ENCODE measurements around the gene AHNAK.
"Not testable (repeated sequence)": the region's sequence is repeated elsewhere in the genome, so short reads cannot be mapped to it uniquely, and the experiment has no call there.

Gene AHNAK

DNA sequence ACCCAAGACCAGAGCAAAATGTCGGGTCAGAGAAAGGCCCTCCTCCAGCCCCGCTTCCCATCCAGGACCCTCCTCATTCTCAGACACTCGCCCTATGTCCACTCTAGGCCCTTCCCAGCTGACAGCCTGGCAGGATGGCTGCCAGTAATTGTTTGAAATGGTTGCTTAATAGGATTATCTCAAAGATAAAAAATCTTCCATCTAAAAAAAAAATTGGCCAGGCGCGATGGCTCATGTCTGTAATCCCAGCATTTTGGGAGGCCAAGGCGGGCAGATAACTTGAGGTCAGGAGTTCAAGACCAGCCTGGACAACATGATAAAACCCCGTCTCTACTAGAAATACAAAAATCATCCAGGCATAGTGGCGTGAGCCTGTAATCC lies 95.4 kb downstream of the AHNAK start:
- TF ChIP-seq BACH2 (CRISPR knock-in tag; IDR thresholded peaks at IDR 0.05; ENCODE audit: borderline replicate concordance) (no peak), ISL1 (CRISPR knock-in tag; IDR thresholded peaks at IDR 0.05) (peak; percentile 34; the same call in 1 of the 2 replicates), TCF4 (CRISPR knock-in tag; IDR thresholded peaks at IDR 0.05; ENCODE audit: borderline replicate concordance) (peak; percentile 48; the same call in 1 of the 2 replicates), ZNF8 (CRISPR knock-in tag; IDR thresholded peaks at IDR 0.05) (no peak)
- TF ChIP-seq, protein P1, sequence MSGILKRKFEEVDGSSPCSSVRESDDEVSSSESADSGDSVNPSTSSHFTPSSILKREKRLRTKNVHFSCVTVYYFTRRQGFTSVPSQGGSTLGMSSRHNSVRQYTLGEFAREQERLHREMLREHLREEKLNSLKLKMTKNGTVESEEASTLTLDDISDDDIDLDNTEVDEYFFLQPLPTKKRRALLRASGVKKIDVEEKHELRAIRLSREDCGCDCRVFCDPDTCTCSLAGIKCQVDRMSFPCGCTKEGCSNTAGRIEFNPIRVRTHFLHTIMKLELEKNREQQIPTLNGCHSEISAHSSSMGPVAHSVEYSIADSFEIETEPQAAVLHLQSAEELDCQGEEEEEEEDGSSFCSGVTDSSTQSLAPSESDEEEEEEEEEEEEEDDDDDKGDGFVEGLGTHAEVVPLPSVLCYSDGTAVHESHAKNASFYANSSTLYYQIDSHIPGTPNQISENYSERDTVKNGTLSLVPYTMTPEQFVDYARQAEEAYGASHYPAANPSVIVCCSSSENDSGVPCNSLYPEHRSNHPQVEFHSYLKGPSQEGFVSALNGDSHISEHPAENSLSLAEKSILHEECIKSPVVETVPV (CRISPR knock-in tag; IDR thresholded peaks at IDR 0.05), result no peak
- TF ChIP-seq, protein P2, sequence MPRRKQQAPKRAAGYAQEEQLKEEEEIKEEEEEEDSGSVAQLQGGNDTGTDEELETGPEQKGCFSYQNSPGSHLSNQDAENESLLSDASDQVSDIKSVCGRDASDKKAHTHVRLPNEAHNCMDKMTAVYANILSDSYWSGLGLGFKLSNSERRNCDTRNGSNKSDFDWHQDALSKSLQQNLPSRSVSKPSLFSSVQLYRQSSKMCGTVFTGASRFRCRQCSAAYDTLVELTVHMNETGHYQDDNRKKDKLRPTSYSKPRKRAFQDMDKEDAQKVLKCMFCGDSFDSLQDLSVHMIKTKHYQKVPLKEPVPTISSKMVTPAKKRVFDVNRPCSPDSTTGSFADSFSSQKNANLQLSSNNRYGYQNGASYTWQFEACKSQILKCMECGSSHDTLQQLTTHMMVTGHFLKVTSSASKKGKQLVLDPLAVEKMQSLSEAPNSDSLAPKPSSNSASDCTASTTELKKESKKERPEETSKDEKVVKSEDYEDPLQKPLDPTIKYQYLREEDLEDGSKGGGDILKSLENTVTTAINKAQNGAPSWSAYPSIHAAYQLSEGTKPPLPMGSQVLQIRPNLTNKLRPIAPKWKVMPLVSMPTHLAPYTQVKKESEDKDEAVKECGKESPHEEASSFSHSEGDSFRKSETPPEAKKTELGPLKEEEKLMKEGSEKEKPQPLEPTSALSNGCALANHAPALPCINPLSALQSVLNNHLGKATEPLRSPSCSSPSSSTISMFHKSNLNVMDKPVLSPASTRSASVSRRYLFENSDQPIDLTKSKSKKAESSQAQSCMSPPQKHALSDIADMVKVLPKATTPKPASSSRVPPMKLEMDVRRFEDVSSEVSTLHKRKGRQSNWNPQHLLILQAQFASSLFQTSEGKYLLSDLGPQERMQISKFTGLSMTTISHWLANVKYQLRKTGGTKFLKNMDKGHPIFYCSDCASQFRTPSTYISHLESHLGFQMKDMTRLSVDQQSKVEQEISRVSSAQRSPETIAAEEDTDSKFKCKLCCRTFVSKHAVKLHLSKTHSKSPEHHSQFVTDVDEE (CRISPR knock-in tag; IDR thresholded peaks at IDR 0.05), result peak; percentile 57; the same call in 1 of the 2 replicates
- ATAC-seq, result no peak

DNA sequence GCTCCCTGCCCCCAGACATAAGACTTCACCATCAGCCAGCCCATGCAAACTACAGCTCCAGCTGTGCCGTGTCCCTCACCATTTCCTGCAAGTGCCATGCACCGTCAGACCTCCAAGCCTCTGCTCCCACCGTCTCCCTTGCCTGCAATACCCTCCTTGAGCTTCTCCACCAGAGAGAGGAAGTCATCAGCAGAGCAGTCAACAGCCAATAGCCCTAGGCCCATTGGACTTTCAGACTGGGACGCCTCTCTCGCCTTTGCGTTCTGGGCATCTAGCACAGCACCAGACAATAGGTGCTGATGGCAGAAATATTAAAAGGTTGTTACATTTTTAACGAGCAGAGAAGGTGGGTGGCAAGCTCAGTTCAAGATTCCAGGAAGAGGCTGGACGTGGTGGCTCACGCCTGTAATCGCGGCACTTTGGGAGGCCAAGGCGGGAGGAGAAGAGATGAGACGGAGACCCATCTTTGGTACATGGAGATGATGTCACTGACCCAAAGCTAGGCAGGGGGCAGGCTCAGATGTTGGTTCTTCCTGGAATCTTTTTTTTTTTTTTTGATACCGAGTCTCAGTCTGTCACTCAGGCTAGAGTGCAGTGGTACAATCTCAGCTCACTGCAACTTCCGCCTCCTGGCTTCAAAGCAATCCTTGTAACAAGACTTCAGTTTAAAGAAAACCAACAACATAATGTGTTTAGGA lies 95.9 kb downstream of the AHNAK start:
- no peak for ATAC-seq
- TF ChIP-seq, protein P2 (CRISPR knock-in tag; IDR thresholded peaks at IDR 0.05), result no peak
- no peak for TF ChIP-seq ARNTL (CRISPR knock-in tag; IDR thresholded peaks at IDR 0.05; ENCODE audit: borderline replicate concordance, low read depth)
- TF ChIP-seq ZFP3 (CRISPR knock-in tag; IDR thresholded peaks at IDR 0.05), result no peak
- no peak for TF ChIP-seq ZFP30 (CRISPR knock-in tag; IDR thresholded peaks at IDR 0.05)
- TF ChIP-seq RARB (CRISPR knock-in tag; IDR thresholded peaks at IDR 0.05), result no peak
- no peak for TF ChIP-seq GLIS3 (CRISPR knock-in tag; IDR thresholded peaks at IDR 0.05)
- TF ChIP-seq TCF4 (CRISPR knock-in tag; IDR thresholded peaks at IDR 0.05; ENCODE audit: borderline replicate concordance), result no peak
- TF ChIP-seq, protein P3, sequence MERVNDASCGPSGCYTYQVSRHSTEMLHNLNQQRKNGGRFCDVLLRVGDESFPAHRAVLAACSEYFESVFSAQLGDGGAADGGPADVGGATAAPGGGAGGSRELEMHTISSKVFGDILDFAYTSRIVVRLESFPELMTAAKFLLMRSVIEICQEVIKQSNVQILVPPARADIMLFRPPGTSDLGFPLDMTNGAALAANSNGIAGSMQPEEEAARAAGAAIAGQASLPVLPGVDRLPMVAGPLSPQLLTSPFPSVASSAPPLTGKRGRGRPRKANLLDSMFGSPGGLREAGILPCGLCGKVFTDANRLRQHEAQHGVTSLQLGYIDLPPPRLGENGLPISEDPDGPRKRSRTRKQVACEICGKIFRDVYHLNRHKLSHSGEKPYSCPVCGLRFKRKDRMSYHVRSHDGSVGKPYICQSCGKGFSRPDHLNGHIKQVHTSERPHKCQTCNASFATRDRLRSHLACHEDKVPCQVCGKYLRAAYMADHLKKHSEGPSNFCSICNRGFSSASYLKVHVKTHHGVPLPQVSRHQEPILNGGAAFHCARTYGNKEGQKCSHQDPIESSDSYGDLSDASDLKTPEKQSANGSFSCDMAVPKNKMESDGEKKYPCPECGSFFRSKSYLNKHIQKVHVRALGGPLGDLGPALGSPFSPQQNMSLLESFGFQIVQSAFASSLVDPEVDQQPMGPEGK (CRISPR knock-in tag; IDR thresholded peaks at IDR 0.05; ENCODE audit: borderline replicate concordance), result no peak
- TF ChIP-seq, protein P4, sequence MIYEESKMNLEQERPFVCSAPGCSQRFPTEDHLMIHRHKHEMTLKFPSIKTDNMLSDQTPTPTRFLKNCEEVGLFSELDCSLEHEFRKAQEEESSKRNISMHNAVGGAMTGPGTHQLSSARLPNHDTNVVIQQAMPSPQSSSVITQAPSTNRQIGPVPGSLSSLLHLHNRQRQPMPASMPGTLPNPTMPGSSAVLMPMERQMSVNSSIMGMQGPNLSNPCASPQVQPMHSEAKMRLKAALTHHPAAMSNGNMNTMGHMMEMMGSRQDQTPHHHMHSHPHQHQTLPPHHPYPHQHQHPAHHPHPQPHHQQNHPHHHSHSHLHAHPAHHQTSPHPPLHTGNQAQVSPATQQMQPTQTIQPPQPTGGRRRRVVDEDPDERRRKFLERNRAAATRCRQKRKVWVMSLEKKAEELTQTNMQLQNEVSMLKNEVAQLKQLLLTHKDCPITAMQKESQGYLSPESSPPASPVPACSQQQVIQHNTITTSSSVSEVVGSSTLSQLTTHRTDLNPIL (CRISPR knock-in tag; IDR thresholded peaks at IDR 0.05; ENCODE audit: low read depth), result no peak

DNA sequence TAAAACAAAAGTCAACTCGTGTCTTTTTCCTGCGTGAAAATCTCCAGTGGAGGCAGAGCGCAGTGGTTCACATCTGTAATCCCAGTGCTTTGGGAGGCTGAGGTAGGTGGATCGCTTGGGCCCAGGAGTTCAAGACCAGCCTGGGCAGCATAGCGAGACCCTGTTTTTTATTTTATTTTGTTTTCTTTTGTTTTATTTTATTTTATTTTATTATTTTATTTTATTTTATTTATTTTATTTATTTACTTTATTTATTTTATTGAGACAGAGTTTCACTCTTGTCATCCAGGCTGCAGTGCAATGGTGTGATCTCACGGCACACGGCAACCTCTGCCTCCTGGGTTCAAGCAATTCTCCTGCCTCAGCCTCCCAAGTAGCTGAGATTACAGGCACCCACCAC lies 96.7 kb downstream of the AHNAK start:
- ATAC-seq, result not testable (repeated sequence)

DNA sequence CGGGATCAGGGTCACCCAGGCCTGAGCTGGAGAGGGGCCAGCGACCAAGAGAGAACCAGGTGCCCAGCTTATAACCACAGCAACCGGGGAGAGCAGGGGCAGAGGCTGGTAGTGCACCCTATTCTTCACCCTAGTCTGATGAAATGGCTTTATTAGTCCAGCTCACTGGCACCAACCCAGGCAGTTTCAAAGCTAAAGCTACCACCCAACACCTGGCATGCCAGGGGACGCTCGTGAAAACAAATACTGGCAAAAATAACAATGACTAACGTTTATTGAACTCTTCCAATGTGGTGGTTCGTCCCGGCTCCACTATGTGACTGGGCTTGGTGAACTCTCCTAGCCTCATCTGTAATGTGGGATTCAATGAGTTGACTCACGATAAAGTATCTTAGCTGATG lies 97.2 kb downstream of the AHNAK start:
- ATAC-seq, result no peak
- TF ChIP-seq BACH2 (CRISPR knock-in tag; IDR thresholded peaks at IDR 0.05; ENCODE audit: borderline replicate concordance) (no peak), ZC3H10 (CRISPR knock-in tag; IDR thresholded peaks at IDR 0.05) (no peak), PPARA (CRISPR knock-in tag; IDR thresholded peaks at IDR 0.05; ENCODE audit: borderline replicate concordance) (no peak), GLIS3 (CRISPR knock-in tag; IDR thresholded peaks at IDR 0.05) (no peak), RARB (CRISPR knock-in tag; IDR thresholded peaks at IDR 0.05) (no peak), ZNF70 (CRISPR knock-in tag; IDR thresholded peaks at IDR 0.05) (no peak), ESRRG (CRISPR knock-in tag; IDR thresholded peaks at IDR 0.05) (no peak), ZFP3 (CRISPR knock-in tag; IDR thresholded peaks at IDR 0.05) (no peak), SNAI2 (CRISPR knock-in tag; IDR thresholded peaks at IDR 0.05) (no peak), ARNTL (CRISPR knock-in tag; IDR thresholded peaks at IDR 0.05; ENCODE audit: borderline replicate concordance, low read depth) (no peak), ZNF8 (CRISPR knock-in tag; IDR thresholded peaks at IDR 0.05) (no peak)
- TF ChIP-seq, protein P4 (CRISPR knock-in tag; IDR thresholded peaks at IDR 0.05; ENCODE audit: low read depth), result no peak
- TF ChIP-seq, protein P1 (CRISPR knock-in tag; IDR thresholded peaks at IDR 0.05), result no peak
- TF ChIP-seq, protein P3 (CRISPR knock-in tag; IDR thresholded peaks at IDR 0.05; ENCODE audit: borderline replicate concordance), result no peak

Measured in SK-N-SH treated with all-trans-retinoic acid at 6 μM for 48 hours (cell line).